GM19099 (cell line): ENCODE data around the gene ZNF366.

ENCODE experiments used
- POLR2A ChIP-seq: IDR thresholded peaks from 3 replicates; pipeline ENCODE4 v1.6.1; 2011; ENCODE audit warnings: low read depth; ENCODE audit not compliant: insufficient read length; ENCODE audit errors: extremely low read depth

ZNF366 gene, protein sequence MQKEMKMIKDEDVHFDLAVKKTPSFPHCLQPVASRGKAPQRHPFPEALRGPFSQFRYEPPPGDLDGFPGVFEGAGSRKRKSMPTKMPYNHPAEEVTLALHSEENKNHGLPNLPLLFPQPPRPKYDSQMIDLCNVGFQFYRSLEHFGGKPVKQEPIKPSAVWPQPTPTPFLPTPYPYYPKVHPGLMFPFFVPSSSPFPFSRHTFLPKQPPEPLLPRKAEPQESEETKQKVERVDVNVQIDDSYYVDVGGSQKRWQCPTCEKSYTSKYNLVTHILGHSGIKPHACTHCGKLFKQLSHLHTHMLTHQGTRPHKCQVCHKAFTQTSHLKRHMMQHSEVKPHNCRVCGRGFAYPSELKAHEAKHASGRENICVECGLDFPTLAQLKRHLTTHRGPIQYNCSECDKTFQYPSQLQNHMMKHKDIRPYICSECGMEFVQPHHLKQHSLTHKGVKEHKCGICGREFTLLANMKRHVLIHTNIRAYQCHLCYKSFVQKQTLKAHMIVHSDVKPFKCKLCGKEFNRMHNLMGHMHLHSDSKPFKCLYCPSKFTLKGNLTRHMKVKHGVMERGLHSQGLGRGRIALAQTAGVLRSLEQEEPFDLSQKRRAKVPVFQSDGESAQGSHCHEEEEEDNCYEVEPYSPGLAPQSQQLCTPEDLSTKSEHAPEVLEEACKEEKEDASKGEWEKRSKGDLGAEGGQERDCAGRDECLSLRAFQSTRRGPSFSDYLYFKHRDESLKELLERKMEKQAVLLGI

GRCh38 chr5:72507231-72507906 lies at the start of gene ZNF366:
Gene ZNF366, minus strand, starts transcription at chr5:72507410. Its CDS starts 45,914 bp downstream, at chr5:72461496.
- TF ChIP-seq POLR2A: no peak

- peak; percentile 21 for TF ChIP-seq POLR2A
Measured at GRCh38 chr5:72556351-72557166, 49.3 kb upstream of the ZNF366 start.

DNA sequence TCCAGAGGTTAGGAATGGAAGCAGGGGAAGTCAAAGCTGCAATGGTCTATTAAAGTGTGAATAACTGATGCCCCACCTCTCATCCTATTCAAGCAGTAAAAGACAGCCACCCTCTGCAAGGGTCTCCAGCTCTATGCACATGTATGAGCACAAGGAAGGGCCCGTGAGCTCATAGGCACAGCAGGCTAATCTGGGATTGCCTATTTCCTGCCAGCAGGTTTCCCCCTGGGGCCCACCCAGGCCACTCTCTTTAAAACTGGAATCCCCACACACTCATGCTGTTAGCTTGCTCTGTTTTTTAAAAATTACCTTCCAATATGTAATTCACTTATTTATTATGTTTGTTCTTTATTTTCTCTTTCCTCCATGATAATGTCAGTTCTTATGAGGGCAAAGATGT lies 48.7 kb upstream of the ZNF366 start:
- TF ChIP-seq POLR2A: no peak

- TF ChIP-seq POLR2A: no peak
Measured at GRCh38 chr5:72554897-72555296, 47.7 kb upstream of the ZNF366 start.

DNA sequence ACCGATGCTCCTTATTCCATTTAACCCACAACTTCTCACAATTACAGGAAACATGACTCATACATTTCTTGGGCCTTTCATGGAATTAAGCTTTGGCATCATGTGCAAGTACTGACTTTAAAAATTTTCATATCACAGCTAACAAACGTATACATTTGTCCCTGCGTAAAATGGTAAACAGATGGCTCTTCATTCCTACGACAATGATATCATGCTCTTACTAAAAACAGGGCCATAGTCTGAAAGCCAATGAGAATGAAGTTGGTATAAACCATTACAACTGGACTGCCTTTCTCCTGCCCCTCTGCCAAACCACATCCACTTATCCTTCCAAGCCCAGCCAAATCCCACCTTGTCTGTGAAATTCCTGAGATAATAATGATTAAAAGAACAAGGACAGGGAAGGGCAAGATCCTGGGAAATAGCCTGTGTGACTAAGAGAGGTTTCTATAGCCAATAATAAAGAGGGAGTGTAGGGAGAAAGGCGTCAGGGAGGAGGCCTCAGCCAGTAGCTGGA lies 44.9 kb upstream of the ZNF366 start:
- TF ChIP-seq POLR2A: no peak

- TF ChIP-seq POLR2A: no peak
Measured at GRCh38 chr5:72550595-72550994, 43.4 kb upstream of the ZNF366 start.

DNA sequence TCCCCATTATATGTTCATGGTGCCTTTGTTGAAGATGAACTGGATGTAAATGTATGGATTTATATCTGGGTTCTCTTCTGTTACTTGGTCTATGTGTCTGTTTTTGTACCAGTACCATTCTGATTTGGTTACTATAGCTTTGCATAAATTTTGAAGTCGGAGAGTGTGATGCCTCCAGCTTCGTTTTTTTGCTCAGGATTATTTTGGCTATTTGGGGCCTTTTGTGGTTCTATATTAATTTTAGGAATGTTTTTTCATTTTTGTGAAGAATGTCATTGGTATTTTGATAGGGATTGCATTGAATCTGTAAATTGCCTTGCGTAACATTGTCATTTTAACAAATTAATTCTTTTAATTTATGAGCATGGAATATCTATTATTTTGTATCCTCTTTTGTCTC lies 36.6 kb upstream of the ZNF366 start:
- no peak for TF ChIP-seq POLR2A

- TF ChIP-seq POLR2A: no peak
Measured at GRCh38 chr5:72543365-72543764, 36.2 kb upstream of the ZNF366 start.

DNA sequence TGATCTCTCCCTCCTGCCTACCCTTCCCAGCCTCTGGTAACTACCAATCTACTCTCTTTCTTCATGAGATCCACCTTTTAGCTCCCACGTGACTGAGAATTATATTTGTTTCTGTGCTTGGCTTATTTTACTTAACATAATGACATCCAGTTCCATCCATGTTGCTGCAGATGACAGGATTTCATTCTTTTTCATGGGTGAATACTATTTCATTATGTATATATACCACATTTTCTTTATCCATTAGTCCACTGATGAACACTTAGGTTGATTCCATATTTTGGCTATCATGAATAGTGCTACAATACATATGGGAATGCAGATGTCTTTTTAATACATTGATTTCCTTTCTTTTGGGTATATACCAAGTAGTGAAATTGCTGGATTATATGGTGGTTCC lies 35.5 kb upstream of the ZNF366 start:
- no peak for TF ChIP-seq POLR2A

DNA sequence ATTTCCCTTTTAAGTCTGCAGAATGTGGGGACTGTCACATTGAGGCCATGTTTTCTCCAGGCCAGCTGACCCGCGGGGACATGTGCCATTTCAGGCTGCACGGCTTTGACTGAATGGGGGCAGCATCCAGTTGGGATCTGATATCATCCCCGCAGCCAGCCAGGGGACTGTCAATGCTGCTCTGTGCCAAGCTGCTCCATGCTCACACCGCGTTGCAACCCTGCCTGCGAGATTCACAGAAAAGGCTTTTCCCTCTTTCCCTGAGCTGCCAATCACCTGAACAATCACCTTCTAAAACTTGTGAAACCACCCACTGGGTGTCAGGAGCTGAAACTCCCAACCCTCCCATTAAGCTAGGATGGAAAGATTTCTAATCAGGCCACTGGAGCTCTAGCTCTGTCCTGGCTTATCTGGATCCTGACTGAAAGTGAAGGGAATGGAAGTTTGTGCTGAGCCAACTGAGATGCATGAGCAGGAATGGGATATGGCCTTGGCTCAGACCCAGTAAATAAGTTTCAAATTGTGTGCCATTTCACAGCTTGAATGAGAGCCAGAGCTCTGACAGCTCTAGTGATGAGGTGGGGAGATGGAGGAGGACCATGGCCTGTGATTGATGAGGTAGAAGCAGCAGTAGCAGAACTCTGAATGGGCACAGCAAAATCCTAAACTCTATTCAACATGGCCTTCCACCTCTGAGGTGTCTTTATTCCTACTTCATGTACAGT lies 34.5 kb upstream of the ZNF366 start:
- no peak for TF ChIP-seq POLR2A

GRCh38 chr5:72540759-72541438 lies 33.7 kb upstream of the ZNF366 start:
- no peak for TF ChIP-seq POLR2A

- TF ChIP-seq POLR2A: no peak
Measured at GRCh38 chr5:72539726-72540125, 32.5 kb upstream of the ZNF366 start.

DNA sequence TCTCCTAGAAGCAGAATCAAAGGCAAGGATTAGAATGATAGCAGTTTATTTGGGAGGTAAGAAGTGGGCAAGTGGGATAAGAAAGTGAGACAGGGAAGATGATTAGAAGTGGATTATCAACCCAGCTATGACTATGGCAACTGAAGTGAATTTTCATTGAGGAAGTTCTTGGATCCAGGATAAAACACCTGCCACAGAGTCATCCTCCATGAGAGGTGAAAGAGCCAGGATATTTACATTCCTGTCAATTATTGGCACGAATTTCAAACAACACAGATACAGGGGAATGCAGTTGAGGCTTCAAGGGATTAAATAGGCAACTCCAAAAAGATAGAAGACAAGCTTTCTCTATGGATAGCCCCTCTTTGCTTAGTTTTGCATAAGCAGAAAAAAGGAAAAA lies 31.8 kb upstream of the ZNF366 start:
- TF ChIP-seq POLR2A: no peak
